ENCODE measurements around the gene BIRC7. TPM values are rescaled to one million over a fixed set of nuclear protein-coding genes. Genes with fewer than 3 reads are reported as not detected.

BIRC7 gene
- total RNA-seq, 1 experiment from 2014 or later: 0.96 TPM

DNA sequence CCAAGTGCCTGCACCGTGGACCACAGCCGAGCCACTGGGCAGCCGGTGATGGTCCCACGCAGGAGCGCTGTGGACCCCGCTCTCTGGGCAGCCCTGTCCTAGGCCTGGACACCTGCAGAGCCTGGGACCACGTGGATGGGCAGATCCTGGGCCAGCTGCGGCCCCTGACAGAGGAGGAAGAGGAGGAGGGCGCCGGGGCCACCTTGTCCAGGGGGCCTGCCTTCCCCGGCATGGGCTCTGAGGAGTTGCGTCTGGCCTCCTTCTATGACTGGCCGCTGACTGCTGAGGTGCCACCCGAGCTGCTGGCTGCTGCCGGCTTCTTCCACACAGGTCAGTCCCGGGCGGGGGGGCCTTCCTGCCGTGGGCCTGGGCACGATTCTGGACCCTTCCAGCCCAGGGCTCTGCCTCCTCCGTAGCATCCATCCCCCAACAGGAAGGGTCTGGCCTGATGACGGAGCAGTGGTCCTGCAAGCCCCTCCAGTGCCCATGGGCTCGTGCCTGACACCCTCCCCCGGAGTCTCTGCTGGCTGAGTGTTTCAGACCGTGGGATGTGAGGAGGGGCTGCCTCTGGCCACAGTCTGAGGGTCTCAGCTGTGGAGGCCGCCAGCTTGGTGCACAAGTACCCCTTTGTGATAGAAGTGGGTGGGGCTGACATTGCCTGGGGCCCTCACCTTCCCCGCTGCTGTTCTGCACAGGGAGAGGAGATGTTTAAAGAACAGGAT is 572 bp downstream of the BIRC7 start (continued):
- TF ChIP-seq, protein P1, sequence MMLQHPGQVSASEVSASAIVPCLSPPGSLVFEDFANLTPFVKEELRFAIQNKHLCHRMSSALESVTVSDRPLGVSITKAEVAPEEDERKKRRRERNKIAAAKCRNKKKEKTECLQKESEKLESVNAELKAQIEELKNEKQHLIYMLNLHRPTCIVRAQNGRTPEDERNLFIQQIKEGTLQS (IDR thresholded peaks at IDR 0.05): no peak
- no peak for TF ChIP-seq EZH2phosphoT487 (IDR thresholded peaks at IDR 0.05; ENCODE audit: borderline replicate concordance)
- TF ChIP-seq YY1 (IDR thresholded peaks at IDR 0.05; ENCODE audit: extremely low read depth, insufficient replicate concordance, low read depth, low read length): no peak
- TF ChIP-seq POLR2A (IDR thresholded peaks at IDR 0.05; ENCODE audit: borderline replicate concordance, extremely low read depth, insufficient read depth, insufficient read length): no peak

DNA sequence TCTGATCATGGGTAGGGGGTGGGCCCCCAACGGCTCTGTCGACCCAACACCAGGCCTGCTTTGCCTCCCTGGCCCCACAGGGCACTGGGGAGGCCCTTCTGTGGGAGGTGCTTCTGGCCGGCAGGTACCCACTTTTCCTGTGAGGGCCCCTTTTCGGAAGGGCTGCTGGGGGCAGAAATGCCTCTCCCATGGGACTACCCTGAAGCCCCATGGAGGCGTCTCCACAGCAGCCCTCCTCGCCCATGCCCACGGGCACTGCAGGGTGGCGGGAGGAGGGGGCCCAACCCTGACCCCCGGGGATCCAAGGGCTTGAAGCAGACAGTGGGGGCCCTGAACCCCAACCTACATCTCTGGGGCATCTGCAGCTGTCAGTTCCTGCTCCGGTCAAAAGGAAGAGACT is 2.3 kb downstream of the BIRC7 start:
- H2AFZ ChIP-seq (ENCODE audit: low read depth, low read length, poor library complexity, severe bottlenecking): no peak overlapping the region
- H3K4me3 ChIP-seq (replicated peaks in 1 of 2; ENCODE audit: low read depth in 1 of 2, low read length in 2 of 2): no peak overlapping the region
- no peak overlapping the region for H3K27ac ChIP-seq (ENCODE audit: low read depth, low read length)
- DNase-seq (ENCODE audit: low read depth, low spot score) (no peak), ATAC-seq (no peak)
- H3K9me3 ChIP-seq (ENCODE audit: control insufficient read depth in 1 of 2, insufficient read depth in 1 of 2, low read depth in 1 of 2, low read length in 2 of 2): no peaks in the 10 kb centered on the region
- ChIA-PET POLR2A (interaction anchor here (0.7 kb wide), 1 partner anchor 332 kb away, joined by 3 read pairs; no protein-coding TSS in a partner anchor), CTCF (interaction anchor here (1.7 to 6.2 kb wide), 2 partner anchors 14 kb away, joined by 9 to 107 read pairs; no protein-coding TSS in a partner anchor), RAD21 (ENCODE audit: low non-redundant PET in 1 of 2, low total read pairs in 2 of 2, uncharacterized antibody in 2 of 2, unreplicated experiment in 2 of 2) (no interaction called here)
- TF ChIP-seq EGR1 (IDR thresholded peaks at IDR 0.05; ENCODE audit: low read depth) (no peak), CEBPB (IDR thresholded peaks at IDR 0.05; ENCODE audit: low read depth) (no peak), FOSL1 (IDR thresholded peaks at IDR 0.05; ENCODE audit: low read depth) (no peak), RAD21 (IDR thresholded peaks at IDR 0.05; ENCODE audit: low read depth) (no peak), JUND (IDR thresholded peaks at IDR 0.05) (no peak), POLR2AphosphoS5 (IDR thresholded peaks at IDR 0.05; ENCODE audit: low read depth, low read length) (no peak), EZH2 (IDR thresholded peaks at IDR 0.05) (no peak), SIN3A (IDR thresholded peaks at IDR 0.05; ENCODE audit: low read depth) (no peak), CBX3 (IDR thresholded peaks at IDR 0.05; ENCODE audit: low read depth) (no peak)
- TF ChIP-seq, protein P1 (IDR thresholded peaks at IDR 0.05): no peak
- TF ChIP-seq, protein P2, sequence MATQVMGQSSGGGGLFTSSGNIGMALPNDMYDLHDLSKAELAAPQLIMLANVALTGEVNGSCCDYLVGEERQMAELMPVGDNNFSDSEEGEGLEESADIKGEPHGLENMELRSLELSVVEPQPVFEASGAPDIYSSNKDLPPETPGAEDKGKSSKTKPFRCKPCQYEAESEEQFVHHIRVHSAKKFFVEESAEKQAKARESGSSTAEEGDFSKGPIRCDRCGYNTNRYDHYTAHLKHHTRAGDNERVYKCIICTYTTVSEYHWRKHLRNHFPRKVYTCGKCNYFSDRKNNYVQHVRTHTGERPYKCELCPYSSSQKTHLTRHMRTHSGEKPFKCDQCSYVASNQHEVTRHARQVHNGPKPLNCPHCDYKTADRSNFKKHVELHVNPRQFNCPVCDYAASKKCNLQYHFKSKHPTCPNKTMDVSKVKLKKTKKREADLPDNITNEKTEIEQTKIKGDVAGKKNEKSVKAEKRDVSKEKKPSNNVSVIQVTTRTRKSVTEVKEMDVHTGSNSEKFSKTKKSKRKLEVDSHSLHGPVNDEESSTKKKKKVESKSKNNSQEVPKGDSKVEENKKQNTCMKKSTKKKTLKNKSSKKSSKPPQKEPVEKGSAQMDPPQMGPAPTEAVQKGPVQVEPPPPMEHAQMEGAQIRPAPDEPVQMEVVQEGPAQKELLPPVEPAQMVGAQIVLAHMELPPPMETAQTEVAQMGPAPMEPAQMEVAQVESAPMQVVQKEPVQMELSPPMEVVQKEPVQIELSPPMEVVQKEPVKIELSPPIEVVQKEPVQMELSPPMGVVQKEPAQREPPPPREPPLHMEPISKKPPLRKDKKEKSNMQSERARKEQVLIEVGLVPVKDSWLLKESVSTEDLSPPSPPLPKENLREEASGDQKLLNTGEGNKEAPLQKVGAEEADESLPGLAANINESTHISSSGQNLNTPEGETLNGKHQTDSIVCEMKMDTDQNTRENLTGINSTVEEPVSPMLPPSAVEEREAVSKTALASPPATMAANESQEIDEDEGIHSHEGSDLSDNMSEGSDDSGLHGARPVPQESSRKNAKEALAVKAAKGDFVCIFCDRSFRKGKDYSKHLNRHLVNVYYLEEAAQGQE (IDR thresholded peaks at IDR 0.05; ENCODE audit: low read depth): no peak
- H4K20me1 ChIP-seq (ENCODE audit: insufficient read depth): no peaks in the 10 kb centered on the region
- peaks cover 18 to 32% of the 10 kb centered on the region in 2 experiments for H3K4me1 ChIP-seq (ENCODE audit: control insufficient read depth in 1 of 2, insufficient read depth in 2 of 2, low read length in 2 of 2)
- BruUV-seq (replicated peaks): no TSS peak
- no peaks in the 10 kb centered on the region for H3K9me2 ChIP-seq (ENCODE audit: insufficient read depth)
- H3K79me2 ChIP-seq (ENCODE audit: insufficient read depth, low read length): no peaks in the 10 kb centered on the region
- no peaks in the 10 kb centered on the region for H3K27me3 ChIP-seq (ENCODE audit: insufficient read depth, low read length)
- no peak overlapping the region for H3K9ac ChIP-seq (ENCODE audit: low read length)
- no peaks in the 10 kb centered on the region for H3K36me3 ChIP-seq (ENCODE audit: control insufficient read depth in 1 of 2, insufficient read depth in 2 of 2, low read length in 2 of 2)
- no peak overlapping the region for H3K4me2 ChIP-seq (ENCODE audit: low read length)
- intact Hi-C loops (cut with micrococcal nuclease): no loop called here
